Measurements from ENCODE around the gene PNKD. TPM values are rescaled to one million over a fixed set of nuclear protein-coding genes. Genes with fewer than 3 reads are reported as not detected.

Gene PNKD
- total RNA-seq, 1 donor from 2014 or later, result 32.9 TPM

DNA sequence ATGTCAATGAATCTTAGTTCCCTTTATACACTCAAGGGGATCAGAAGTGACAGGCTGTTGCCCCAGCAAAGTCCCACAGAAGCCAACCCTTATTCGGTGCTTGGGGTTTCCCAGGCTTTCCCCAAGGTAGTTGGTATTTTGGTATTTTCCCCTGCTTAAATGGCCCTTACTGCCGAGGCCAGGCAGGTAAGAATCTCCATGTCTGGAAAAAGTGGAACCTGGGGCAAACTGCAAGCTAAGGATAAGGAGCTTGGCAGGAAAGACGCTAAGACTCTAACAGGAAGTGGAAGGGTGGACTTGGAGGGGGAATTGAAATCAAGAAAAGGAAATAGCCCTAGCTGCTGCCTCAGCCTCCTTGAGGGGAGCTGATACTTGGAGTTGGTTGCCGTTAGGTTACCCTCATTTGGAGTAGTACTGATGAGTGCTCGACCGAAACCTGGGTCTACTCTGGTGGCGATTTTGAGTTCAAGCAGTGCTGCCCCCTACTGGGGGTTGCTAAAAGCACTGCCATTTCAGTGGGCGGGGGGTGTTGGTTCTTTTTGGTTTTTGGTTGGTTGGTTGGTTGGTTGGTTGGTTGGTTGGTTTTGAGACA lies 12.8 kb upstream of the PNKD start:
- no peak for DNase-seq

DNA sequence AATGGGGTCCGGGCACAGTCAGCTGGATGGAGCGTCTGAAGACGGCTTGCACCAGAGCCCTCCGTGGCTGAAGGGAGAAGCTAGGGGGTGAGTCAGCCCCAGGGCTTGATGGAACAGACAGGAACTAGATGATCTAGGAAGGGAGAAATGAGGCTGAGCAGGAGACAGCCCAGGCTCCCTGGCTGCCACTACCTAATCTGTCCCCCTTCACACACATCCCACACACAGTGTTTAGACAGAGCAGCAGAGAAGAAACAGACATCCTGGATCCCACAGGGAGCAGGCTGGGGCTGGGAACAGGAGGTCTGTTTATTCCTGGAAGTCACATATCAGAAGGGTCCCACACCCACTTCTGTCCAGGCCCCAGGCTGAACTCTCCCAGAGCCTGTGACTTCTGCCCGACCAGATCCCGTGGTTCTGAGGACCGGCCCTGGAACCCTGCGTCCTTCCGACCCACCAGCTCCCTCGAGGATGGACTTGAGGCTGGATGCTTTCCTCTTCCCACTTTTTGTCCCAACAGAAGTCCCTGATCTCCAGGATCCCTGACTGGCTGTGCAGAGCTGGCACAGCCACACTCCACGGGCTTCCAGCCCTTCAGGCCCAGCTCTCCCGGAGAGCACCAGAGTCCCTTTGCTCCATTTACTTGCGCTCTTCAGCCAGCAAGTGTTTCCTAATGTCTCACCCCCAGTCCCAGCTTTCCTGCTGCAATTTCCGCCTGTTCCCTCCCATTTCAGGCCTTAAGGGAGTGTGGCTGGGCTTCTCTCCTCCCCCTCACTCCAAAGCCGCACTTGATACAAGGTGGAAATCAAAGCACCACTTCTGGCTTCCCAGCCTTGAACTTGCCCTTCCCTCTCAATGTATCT lies 11.0 kb upstream of the PNKD start:
- DNase-seq, result peak; percentile 81

DNA sequence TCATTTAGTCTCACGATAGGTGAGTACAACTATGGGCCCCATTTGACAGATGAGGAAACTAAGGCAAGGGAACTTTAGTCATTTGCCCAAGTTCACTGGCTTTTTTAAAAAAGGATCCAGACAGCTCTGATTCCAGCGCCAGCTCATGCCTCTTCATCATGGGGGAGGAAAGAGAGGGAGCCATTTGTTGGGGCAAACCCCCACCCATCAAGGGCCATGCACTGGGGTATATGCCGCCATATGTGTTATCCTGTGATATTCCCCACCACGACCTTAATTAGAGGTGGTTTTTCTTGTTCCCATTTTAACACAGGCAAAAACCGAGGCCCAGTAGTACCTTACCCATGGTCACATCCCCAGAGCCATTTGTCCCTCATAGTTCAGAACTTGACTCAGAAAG lies 10.2 kb upstream of the PNKD start:
- DNase-seq, result no peak

DNA sequence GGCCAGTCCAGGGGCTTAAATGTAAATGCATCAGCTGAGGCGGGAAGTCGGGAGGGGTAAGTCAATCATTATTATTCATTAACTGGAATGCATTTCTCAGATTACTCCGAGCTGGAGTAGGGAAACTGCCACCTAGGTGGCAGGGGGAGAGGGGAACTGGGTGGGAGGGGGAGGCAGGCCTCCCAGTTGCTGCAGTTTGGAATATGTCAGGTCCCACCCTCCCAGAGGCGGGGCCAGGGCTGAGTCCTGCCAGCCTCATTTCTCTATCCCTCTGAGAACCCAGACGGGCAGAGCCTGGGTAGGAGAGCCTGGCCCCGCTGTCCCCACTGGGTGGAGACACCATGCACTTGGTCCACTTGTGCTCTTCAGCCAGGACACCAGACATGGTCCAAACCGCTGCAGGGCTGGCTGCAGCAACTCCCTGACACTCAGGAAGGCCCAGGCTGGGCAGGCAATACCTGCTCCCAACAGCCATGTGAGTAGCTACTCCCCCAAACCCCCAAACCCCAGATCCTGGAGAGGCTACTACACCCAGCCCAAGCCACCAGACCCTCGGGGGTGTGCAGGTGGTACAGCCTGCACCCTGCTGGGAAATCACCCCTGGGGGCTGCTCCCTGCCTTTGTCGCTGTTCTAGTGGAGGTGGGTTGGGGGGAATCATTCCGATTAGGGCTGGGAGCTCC lies 9.4 kb upstream of the PNKD start, which contains the start of gene GPBAR1:
TSS of gene GPBAR1 (plus strand) at position 274 of the 681 bp plus-strand sequence. CDS start 1,710 bp downstream, outside the sequence.
- peak; percentile 72 for DNase-seq

DNA sequence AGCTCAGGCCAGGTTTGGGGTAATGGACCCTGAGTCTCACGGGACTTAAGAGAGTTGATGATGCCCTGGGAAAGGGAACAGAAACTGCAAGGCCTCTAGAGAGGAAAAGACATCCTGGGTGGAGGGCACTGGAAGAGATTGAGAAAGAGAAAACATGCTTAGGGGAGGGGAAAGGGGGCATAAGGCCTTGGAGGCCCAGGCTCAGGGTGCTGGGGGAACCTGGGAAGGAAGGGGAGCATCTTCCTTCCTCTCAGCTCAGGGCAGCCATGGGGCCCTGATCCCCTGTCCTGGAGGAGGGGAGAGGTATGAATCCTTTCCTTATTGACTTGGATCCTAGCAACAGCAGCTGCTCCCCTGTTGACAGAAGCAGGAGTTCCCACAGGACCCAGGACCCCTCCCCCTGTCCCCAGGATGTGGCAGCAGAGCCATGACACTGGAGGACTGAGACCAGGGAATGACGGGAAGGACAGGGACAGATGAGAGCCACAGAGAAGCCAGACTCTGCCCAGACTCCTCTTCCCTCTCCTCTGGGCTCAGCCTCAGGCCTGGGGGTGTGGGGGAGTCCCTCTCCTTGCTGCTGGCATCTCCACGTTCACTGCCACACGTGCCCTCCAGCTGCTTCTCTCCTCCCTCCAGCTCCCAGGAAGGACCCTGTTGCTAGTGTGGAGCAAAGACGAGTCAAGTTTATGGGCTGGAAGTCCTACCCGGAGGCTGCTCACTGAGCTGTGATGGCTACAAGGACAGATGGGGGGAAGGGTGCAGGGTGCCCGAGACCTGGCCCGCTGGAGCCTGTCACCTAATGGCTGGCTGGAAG lies 8.7 kb upstream of the PNKD start:
- DNase-seq, result peak; percentile 80

DNA sequence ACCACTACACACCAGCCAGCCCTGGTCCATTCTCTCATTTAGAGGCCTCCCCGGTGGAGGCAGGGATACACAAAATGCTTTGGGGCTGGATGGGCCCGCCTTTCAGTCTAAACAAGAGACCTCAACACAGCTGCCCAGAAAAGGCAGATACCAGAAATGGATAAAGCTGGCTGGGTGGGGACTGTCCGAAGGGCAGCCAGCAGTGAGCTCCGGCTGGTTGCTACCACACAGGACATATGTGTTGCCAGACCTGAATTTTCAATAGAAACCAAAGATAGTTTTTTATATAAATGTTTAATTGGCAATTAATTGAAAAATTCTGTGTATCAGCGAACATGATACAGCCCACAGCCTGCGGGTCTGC lies 8.1 kb upstream of the PNKD start:
- no peak for DNase-seq

DNA sequence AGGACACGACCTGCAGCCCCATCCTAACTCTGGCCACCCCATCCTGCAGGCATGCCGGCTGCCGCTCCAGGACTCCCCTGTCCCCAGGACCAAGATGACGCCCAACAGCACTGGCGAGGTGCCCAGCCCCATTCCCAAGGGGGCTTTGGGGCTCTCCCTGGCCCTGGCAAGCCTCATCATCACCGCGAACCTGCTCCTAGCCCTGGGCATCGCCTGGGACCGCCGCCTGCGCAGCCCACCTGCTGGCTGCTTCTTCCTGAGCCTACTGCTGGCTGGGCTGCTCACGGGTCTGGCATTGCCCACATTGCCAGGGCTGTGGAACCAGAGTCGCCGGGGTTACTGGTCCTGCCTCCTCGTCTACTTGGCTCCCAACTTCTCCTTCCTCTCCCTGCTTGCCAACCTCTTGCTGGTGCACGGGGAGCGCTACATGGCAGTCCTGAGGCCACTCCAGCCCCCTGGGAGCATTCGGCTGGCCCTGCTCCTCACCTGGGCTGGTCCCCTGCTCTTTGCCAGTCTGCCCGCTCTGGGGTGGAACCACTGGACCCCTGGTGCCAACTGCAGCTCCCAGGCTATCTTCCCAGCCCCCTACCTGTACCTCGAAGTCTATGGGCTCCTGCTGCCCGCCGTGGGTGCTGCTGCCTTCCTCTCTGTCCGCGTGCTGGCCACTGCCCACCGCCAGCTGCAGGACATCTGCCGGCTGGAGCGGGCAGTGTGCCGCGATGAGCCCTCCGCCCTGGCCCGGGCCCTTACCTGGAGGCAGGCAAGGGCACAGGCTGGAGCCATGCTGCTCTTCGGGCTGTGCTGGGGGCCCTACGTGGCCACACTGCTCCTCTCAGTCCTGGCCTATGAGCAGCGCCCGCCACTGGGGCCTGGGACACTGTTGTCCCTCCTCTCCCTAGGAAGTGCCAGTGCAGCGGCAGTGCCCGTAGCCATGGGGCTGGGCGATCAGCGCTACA lies 7.4 kb upstream of the PNKD start:
- DNase-seq, result no peak

DNA sequence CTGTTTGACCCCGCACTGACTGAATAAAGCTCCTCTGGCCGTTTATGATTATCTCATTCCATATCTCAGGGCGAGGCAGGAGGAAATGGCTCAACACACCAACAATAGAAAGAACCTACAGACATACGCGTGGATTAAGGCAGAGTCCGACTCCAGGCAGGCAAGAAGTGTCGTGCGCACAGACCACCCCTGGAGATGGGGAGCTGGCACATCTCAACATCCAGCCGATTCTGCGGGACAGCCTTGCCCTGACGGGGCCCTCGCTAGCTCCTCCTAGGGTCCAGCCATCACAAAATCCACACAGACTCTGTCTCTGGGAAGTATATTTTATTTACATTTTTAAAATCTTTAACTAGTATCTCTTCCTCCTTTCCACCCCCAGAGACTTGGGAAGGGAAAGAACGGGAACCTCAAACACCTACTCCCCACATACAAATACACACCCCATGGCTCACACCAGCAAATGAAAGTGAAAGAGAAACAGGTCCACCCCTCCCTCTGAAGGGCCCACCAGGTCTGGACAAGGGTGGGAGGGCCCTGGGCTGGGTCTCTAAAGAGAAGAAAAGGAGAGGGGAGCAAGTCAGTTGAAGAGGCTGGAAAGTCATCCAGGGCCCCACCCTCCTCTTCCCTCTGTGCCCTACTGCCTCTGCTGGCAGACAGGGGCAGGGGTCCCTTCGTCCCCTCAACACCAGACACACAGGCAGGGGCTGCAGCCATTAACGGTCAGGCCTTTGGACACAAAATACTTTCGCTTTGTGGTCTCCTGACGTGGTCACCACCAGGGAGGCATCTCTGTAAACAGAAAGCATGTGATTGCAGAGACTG lies 6.3 kb upstream of the PNKD start:
- no peak for DNase-seq

DNA sequence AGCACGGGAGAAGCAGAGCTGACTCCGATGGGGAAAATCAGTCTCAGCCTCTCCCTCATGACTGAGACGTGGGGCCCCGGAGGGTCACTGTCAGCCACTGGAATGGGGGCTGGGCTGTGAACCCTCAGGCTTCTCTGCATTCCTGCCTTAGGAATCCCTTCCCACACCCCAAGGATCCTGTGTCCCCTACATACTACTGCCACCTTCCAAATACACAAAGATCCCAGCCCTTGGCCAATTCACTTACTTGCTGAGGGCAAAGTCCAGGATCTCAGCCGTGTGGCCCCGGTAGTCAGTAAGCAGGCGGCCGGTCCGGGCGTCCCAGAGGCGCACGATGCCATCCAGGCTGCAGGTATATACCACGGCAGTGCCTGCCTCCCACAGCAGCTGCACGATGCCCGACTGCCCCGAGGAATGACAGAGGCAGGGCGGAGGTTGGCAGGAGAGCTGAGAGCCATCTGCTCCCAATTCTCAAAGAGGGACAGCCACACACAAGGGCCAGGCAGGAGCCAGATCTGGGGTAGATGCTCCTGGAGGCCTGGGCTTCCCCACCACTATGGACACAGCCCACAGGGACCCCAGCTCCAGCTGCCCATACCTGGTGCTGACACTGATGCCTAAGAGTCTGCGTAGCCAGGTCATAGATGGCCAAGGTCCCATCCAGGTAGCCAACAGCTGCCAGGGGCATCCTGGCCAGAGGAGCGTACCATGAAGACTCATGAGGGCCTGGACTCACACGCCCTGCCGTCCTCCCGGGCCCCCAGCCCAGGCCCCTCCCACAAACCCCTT lies 5.4 kb upstream of the PNKD start:
- DNase-seq, result no peak

DNA sequence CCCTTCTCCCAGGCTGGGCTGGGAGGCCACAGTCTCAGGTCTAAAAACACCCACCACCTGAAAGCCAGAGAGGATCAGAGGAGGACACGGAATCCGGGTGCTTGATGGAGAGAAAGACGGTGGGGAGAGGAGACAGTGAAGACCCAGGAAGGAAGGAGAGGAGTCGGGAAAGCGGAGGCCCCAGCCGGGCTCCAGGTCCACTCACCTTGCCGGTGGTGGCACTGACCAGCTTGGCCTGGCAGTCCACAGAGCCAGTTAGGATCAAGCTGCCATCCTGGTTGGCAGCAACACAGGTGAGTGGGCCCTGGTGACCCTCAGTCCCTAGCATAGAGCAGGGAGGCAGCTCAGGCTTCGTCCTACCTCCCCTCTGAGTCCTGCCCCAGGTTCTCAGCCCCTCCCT lies 4.7 kb upstream of the PNKD start:
- no peak for DNase-seq

DNA sequence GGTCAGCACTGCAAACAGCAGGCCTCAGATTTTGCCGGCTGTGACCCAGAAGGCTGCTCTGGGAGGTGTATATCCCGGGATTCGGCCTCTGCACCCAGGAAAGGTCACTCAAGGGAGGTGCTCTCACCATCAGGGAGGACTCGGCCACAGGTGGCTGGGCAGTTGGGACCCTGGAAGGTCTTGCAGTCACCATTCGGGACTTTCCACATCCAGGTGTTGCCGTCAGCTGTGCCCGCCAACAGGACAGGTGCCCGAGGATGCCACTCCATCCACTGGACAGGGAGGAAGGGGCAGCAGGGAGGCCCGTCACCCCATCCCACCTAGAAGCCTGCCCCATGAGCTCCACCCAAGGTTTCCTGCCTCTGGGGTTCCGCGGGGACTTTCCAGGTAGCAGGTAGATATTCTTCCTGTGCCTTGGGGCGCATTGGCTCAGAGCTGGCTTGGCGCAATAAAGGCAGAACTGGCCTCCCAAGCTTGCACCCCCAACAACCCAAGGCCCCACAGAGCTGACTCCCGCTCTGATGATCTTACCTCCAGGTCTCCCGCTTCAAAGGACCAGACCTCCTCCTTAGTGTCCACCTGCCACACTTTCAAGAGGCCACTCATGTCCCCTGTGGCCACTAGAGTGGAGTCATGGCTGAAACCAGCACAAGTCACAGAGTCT lies 3.9 kb upstream of the PNKD start:
- DNase-seq, result no peak

DNA sequence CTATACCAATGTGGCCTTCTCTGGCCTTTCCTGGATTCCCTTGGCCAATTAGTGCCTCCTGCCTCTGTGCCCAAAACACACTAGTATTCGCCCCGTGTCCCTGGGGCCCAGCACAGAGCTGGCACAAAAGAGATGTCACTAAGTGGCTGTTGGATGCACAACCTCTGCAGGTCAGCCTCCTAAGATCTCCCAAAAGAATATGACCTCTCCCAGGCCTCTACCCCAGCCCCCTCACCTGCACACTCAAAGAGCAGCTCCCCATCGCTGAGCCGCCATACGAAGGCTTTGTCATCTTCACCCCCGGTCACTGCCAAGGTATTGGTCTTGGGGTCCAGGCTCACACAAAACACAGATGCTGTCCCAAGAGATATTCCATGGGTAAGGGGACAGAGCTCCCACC lies 3.1 kb upstream of the PNKD start:
- no peak for DNase-seq

DNA sequence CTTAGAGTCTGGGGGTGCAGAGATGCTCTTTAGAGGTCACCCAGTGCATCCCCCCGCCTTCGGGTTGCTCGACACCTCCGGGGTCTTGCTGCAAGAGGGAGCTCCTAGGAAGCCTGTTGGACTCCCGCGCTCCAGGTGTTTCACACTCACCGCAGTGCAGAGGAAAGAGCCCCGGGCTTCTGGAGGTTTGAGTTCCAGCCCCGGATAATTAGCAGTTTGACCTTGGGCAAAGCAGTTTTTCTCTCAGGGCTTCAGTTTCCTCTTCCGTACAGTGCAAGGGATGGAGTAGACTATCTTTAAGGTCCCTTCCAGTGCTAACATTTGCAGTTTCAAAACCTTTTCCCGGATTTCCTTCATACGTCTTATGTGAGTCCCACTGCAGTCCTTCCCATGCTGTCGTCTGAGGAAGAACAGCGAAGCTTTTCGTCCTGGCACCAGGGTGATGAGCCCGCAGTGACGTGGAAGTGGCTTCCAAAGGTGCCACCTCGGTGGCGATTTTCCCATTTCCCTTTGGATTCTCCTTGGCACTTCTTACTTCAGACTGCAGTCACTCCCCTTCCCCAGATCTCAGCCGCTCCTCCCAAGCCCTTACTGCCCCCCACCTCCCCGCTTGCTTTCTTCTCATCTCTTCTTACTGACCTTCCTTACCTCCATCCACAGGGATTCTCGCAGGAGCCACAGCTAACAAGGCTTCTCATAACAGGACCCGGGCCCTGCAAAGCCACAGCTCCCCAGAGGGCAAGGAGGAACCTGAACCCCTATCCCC lies 585 bp downstream of the PNKD start:
- no peak for DNase-seq

DNA sequence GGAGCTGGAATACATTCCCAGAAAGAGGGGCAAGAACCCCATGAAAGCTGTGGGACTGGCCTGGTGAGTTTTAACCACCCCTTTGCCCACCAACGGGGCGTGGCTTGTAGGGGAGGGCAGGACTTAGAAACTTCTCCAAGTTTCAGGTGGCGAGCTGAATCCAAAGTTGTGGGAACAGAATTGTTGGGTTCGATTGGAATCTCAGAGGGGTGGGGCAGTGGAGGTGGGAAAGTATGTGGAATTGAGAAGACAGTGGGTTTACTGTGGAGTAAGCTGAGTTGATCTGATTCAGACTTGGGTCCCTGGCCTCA lies 1.1 kb downstream of the PNKD start:
- no peak for DNase-seq

DNA sequence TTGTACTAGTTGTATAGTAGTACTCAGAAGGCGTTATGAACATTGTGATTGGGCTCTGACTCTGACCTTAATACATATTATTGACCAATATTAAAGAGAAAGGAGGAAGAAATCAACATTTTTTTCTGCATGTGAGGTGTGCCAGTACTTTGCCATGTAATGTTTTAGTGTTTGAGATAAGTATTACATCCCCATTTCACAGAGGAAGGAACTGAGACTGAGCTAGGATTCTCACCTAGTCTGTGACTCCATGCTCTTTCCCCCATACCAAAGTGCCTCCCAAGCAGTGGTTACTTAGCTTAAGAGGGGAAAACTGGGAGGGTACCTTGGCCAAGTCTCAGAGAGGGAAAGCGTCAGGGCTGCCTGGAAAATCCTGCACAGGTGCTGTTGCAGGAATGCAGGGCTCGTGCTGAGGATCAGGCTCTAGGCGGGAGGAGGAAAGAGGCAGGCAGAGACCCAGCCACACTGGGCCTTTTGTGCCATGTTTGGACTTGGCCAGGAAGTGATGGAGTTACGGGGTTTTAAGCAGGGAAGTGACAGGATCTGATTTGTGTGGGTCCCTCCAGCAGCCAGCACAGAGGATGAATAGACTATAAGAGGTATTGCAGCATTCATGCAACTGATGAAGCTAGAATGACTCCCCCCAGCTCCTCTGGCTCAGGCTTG lies 1.7 kb downstream of the PNKD start:
- no peak for DNase-seq

DNA sequence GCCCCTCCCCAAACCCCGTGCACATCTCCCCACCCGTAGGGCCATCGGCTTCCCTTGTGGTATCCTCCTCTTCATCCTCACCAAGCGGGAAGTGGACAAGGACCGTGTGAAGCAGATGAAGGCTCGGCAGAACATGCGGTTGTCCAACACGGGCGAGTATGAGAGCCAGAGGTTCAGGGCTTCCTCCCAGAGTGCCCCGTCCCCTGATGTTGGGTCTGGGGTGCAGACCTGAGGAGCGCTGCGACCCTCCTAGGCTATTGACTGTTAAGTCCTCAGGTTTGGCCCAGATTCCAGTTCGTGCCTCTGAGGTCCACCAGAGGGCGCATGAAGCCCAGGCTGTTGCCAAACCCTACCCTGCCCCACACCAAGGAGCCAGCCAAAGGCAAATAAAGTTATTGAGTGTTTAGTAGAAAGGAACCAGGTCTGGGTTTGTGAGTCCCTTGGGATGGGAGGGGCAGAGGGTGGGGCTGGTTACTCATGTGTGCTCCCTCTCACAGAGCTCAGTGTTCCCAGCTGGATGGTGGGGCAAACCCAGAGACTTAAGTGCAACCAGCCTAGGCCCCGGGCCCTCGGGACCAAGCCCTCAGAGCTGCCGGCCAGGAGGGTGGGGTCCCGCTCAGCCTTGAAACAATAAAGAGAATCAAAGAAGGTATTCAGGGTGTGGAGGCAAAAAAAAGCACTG lies 2.4 kb downstream of the PNKD start:
- peak; percentile 91 for DNase-seq
